IMR-90 (cell line): Measurements from ENCODE around the gene ADAM30. TPM values are rescaled to one million over a fixed set of nuclear protein-coding genes. Genes with fewer than 3 reads are reported as not detected.

ENCODE experiments used
- ATAC-seq: fragments of 200-7000 bp; cut with Tn5 transposase; 2 replicates; pipeline ENCODE4 v1.9.1; 2020; ENCODE audit warnings: low read depth, mild to moderate bottlenecking, moderate library complexity
- BruUV-seq: library from RNA; stranded (reverse); fragments of 400-500 nt; replicated peaks from 2 replicates; lab custom pipeline; 2021; lab: Mats Ljungman, UMichigan
- CTCF ChIA-PET: fragments of 300-600 bp; formaldehyde crosslinking; extraction: SDS; loops from one replicate; lab custom pipeline; 2021; ENCODE audit warnings: antibody characterized with exemption; lab: Yijun Ruan, JAX
- POLR2A ChIA-PET: fragments of 300-600 bp; sonication (Branson Sonifier 250); formaldehyde crosslinking; loops from one replicate; lab custom pipeline; 2022; ENCODE audit warnings: antibody characterized with exemption; ENCODE audit not compliant: unreplicated experiment; lab: Charles Lee
- DNase-seq: peaks from one replicate; pipeline ENCODE4 v3.0.0; 2013
- H2AFZ ChIP-seq: replicated peaks from 2 replicates; pipeline ENCODE3; 2013; ENCODE audit warnings: low read length, mild to moderate bottlenecking; ENCODE audit not compliant: poor library complexity
- H2AK5ac ChIP-seq: 2 replicates; pipeline ENCODE4 v1.6.1; 2013; ENCODE audit warnings: low read depth, low read length, inconsistent platforms
- H2AK9ac ChIP-seq: replicated peaks from 2 replicates; pipeline ENCODE3; 2013; ENCODE audit warnings: mild to moderate bottlenecking, low read depth, low read length, moderate library complexity; ENCODE audit not compliant: poor library complexity
- H2BK120ac ChIP-seq: 2 replicates; pipeline ENCODE4 v1.6.1; 2013; ENCODE audit warnings: low read depth, low read length, inconsistent platforms
- H2BK15ac ChIP-seq: 3 replicates; pipeline ENCODE4 v1.6.1; 2013; ENCODE audit warnings: low read depth, low read length, inconsistent platforms
- H2BK20ac ChIP-seq: 2 replicates; pipeline ENCODE4 v1.6.1; 2013; ENCODE audit warnings: low read depth, mild to moderate bottlenecking, inconsistent platforms, low read length, moderate library complexity
- H2BK5ac ChIP-seq: 2 replicates; pipeline ENCODE4 v1.6.1; 2013; ENCODE audit warnings: mild to moderate bottlenecking, low read depth, low read length, inconsistent platforms; ENCODE audit not compliant: poor library complexity, severe bottlenecking
- H3K14ac ChIP-seq: replicated peaks from 2 replicates; pipeline ENCODE4 v1.6.1; 2013; ENCODE audit warnings: low read depth, low read length, inconsistent platforms
- H3K18ac ChIP-seq: 2 replicates; pipeline ENCODE4 v1.6.1; 2013; ENCODE audit warnings: low read depth, low read length, control low read depth
- H3K23ac ChIP-seq: 2 replicates; pipeline ENCODE4 v1.6.1; 2013; ENCODE audit warnings: low read depth, low read length, inconsistent platforms
- H3K27ac ChIP-seq: 2 replicates; pipeline ENCODE4 v1.5.1; 2013; ENCODE audit warnings: mild to moderate bottlenecking, control low read depth, low read length; ENCODE audit not compliant: insufficient read depth
- H3K27me3 ChIP-seq: 2 replicates; pipeline ENCODE4 v1.6.1; 2013; ENCODE audit warnings: low read length; ENCODE audit not compliant: control insufficient read depth, insufficient read depth
- H3K36me3 ChIP-seq: 2 replicates; pipeline ENCODE4 v1.6.1; 2013; ENCODE audit warnings: low read length, mixed read lengths; ENCODE audit not compliant: control insufficient read depth, insufficient read depth
- H3K4ac ChIP-seq: 2 replicates; pipeline ENCODE4 v1.6.1; 2013; ENCODE audit warnings: low read depth, low read length, inconsistent platforms
- H3K4me1 ChIP-seq: 2 replicates; pipeline ENCODE4 v1.6.1; 2013; ENCODE audit warnings: low read length, mixed read lengths; ENCODE audit not compliant: control insufficient read depth, insufficient read depth
- H3K4me2 ChIP-seq: 2 replicates; pipeline ENCODE4 v1.6.1; 2013; ENCODE audit warnings: low read depth, mild to moderate bottlenecking, control low read depth, low read length, moderate library complexity
- H3K4me3 ChIP-seq: 2 replicates; pipeline ENCODE4 v1.5.1; 2013; ENCODE audit warnings: low read depth, mild to moderate bottlenecking, control low read depth, low read length, moderate library complexity; ENCODE audit not compliant: insufficient read depth
- H3K56ac ChIP-seq: 2 replicates; pipeline ENCODE4 v1.6.1; 2013; ENCODE audit warnings: low read length, inconsistent platforms; ENCODE audit not compliant: insufficient read depth; ENCODE audit errors: extremely low read depth
- H3K79me1 ChIP-seq, 2 experiments: 2 replicates each; pipeline ENCODE4 v1.6.1; 2013; ENCODE audit warnings: low read length in 2 of 2, inconsistent platforms in 1 of 2, low read depth in 1 of 2
- H3K9ac ChIP-seq: 2 replicates; pipeline ENCODE4 v1.6.1; 2013; ENCODE audit warnings: low read depth, low read length, control low read depth
- H3K9me1 ChIP-seq: 2 replicates; pipeline ENCODE4 v1.6.1; 2013; ENCODE audit warnings: low read length, inconsistent platforms; ENCODE audit not compliant: insufficient read depth
- H3K9me3 ChIP-seq: 2 replicates; pipeline ENCODE4 v1.6.1; 2013; ENCODE audit warnings: low read length; ENCODE audit not compliant: control insufficient read depth, insufficient read depth
- H4K20me1 ChIP-seq: 2 replicates; pipeline ENCODE4 v1.6.1; 2013; ENCODE audit warnings: low read length, inconsistent platforms; ENCODE audit not compliant: insufficient read depth
- H4K5ac ChIP-seq: 2 replicates; pipeline ENCODE4 v1.6.1; 2013; ENCODE audit warnings: mild to moderate bottlenecking, low read depth, low read length, control low read depth
- H4K8ac ChIP-seq, 2 experiments: 2 replicates each; pipeline ENCODE4 v1.6.1; 2013; ENCODE audit warnings: low read depth in 2 of 2, low read length in 2 of 2, control low read depth in 1 of 2, inconsistent platforms in 1 of 2
- H4K91ac ChIP-seq: 2 replicates; pipeline ENCODE4 v1.6.1; 2013; ENCODE audit warnings: low read depth, low read length, inconsistent platforms; ENCODE audit not compliant: insufficient read depth
- BHLHE40 ChIP-seq: fragments of 150-350 bp; IDR thresholded peaks from 2 replicates; pipeline ENCODE4 v1.6.1; 2016; ENCODE audit warnings: mild to moderate bottlenecking, low read depth, low read length
- CHD1 ChIP-seq: IDR thresholded peaks from 2 replicates; pipeline ENCODE4 v1.6.1; 2012; ENCODE audit warnings: low read depth, low read length, improper control_type of control experiment
- MAZ ChIP-seq: IDR thresholded peaks from 2 replicates; pipeline ENCODE4 v1.6.1; 2012; ENCODE audit warnings: low read depth, mild to moderate bottlenecking, low read length, improper control_type of control experiment, moderate library complexity, borderline replicate concordance
- NFE2L2 ChIP-seq: fragments of 150-350 bp; IDR thresholded peaks from 2 replicates; pipeline ENCODE4 v1.6.1; 2016; ENCODE audit warnings: low read depth, mild to moderate bottlenecking, low read length
- RAD21 ChIP-seq: IDR thresholded peaks from 2 replicates; pipeline ENCODE4 v1.6.1; 2012; ENCODE audit warnings: low read length, improper control_type of control experiment
- WGBS, 2 experiments: methylation state at CpG; one replicate each; pipeline versions ENCODE4 v1.1.5 to v1.1.7; 2013; ENCODE audit warnings: missing lambda C conversion rate in 2 of 2; ENCODE audit not compliant: insufficient read length in 1 of 2; ENCODE audit errors: extremely low coverage in 2 of 2; 5-methylcytosine and 5-hydroxymethylcytosine counted together
- dilution Hi-C: fragments of 300-500 bp; cut with HindIII; formaldehyde crosslinking; loops from one replicate; pipeline ENCODE4 v1.14.3; 2018; ENCODE audit warnings: low sequenced_read_pairs; ENCODE audit not compliant: unreplicated experiment
- in situ Hi-C: fragments of 300-500 bp; cut with MboI; formaldehyde crosslinking; loops from 3 replicates; pipeline ENCODE4 v1.14.3; 2019; ENCODE audit warnings: low sequenced_read_pairs, inconsistent platforms, mixed read lengths
- intact Hi-C: fragments of 100-400 bp; cut with micrococcal nuclease; formaldehyde crosslinking; loops from 2 replicates; pipeline ENCODE4 v1.10.0; 2022
- polyA plus RNA-seq, 3 experiments: library from polyadenylated mRNA; depleted of rRNA; stranded (reverse); fragments of >200 nt; gene quantifications; 2 replicates each; pipeline ENCODE4 v1.2.3, GENCODE V29; 2012; ENCODE audit warnings: low replicate concordance in 1 of 3
- total RNA-seq: library from RNA; depleted of rRNA; stranded (reverse); fragments of >200 nt; gene quantifications from 2 replicates; pipeline ENCODE4 v1.2.3, GENCODE V29; 2012

ADAM30 gene
- total and polyA plus RNA-seq, 2 of the 4 experiments (the other 2 are of a cell fraction), result not detected

DNA sequence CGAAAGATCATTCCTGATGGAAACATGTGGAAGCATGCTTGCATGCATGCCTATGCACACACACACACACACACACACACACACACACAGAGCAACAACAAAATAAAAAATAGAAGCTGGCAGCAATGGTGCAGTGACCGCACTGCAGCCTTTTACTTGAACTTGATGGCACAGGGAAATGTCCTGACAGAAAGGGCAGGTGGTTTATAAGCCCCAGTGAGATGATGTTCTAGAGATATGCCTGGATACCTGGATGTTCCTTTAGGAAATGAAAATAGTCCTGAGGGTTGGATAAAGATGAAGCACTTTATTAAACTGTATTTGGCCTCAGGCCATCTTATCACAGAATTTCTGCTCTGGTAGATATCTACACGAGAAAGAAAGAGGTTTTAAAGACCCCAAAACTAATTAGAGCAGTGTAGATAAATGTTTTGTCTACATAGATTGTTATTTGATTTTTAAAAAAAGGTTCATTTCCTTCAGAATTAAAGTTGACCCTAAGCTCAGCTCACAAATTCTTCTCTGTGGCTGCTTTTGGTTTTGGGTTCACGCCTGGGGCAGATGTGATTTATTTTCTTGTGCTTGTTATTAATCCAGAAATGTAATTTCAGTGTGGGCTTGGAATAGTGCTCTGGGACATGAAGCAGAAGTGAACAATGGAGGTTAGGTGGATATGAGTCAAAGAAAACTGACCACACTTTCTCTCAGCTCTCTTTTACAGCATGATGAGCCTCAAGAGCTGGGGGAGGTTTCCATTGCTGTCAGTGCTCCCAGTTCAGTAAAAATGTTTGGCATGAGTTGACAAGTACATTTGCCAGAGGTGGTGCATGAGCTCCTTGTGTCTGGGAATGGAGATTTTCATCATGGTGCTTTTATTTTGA lies 22.9 kb downstream of the ADAM30 start (continued):
- TF ChIP-seq CHD1, result no peak
- no peak for TF ChIP-seq NFE2L2
- no peak for TF ChIP-seq RAD21

- intact Hi-C loops, result loop anchor here (2.0 to 10.0 kb wide), 4 partner anchors 63 to 273 kb away; no protein-coding TSS in a partner anchor
- Histone ChIP-seq H2BK5ac (no peak overlapping the region), H2AK9ac (no peak overlapping the region), H4K8ac (no peak overlapping the region; a peak in 1 of 4 replicates), H3K79me1 (no peaks in the 10 kb centered on the region), H3K18ac (no peak overlapping the region), H2BK15ac (0 out of 3 replicates have a peak overlapping the region, but pooled peaks have one; percentile 48), H4K91ac (no peak overlapping the region), H2BK120ac (peak overlapping the region; percentile 6; the same call in 1 of the 2 replicates), H2BK20ac (no peak overlapping the region), H3K4ac (0 out of 2 replicates have a peak overlapping the region, but pooled peaks have one; percentile 9), H3K9me3 (no peaks in the 10 kb centered on the region), H3K9me1 (peaks cover 3% of the 10 kb centered on the region; the same call in 1 of the 2 replicates), H4K5ac (no peak overlapping the region; the same call in 1 of the 2 replicates), H3K4me3 (no peak overlapping the region), H3K27me3 (no peaks in the 10 kb centered on the region), H3K56ac (no peak overlapping the region), H2AK5ac (no peak overlapping the region), H3K14ac (no peak overlapping the region), H3K4me2 (no peak overlapping the region), H3K27ac (no peak overlapping the region), H3K36me3 (no peaks in the 10 kb centered on the region), H3K23ac (no peak overlapping the region), H2AFZ (peak overlapping the region; percentile 65), H3K4me1 (peaks cover 9% of the 10 kb centered on the region; the same call in 1 of the 2 replicates), H4K20me1 (no peaks in the 10 kb centered on the region), H3K9ac (no peak overlapping the region)
- BruUV-seq, result no TSS peak
- DNase-seq (peak; percentile 63), ATAC-seq (no peak)
- dilution Hi-C loops, result no loop called here
- WGBS, 2 experiments, result no CpG with 5 or more reads among the region's 4 CpGs
- in situ Hi-C loops, result no loop called here
- ChIA-PET POLR2A (interaction anchor here (0.7 kb wide), 1 partner anchor 304 kb away, joined by 7 read pairs; the partner anchor contains the start of gene SEC22B), CTCF (interaction anchor here (1.0 kb wide), 1 partner anchor 63 kb away, joined by 3 read pairs; no protein-coding TSS in a partner anchor)
- 0 out of 2 replicates have a peak, but pooled peaks have one; percentile 24 for TF ChIP-seq BHLHE40
- TF ChIP-seq RAD21, result no peak
- no peak for TF ChIP-seq MAZ
These were observed 24.4 kb downstream of the ADAM30 start for GRCh38 chr1:119871881-119872280.
